ENCODE results near the gene C16orf86.

DNA sequence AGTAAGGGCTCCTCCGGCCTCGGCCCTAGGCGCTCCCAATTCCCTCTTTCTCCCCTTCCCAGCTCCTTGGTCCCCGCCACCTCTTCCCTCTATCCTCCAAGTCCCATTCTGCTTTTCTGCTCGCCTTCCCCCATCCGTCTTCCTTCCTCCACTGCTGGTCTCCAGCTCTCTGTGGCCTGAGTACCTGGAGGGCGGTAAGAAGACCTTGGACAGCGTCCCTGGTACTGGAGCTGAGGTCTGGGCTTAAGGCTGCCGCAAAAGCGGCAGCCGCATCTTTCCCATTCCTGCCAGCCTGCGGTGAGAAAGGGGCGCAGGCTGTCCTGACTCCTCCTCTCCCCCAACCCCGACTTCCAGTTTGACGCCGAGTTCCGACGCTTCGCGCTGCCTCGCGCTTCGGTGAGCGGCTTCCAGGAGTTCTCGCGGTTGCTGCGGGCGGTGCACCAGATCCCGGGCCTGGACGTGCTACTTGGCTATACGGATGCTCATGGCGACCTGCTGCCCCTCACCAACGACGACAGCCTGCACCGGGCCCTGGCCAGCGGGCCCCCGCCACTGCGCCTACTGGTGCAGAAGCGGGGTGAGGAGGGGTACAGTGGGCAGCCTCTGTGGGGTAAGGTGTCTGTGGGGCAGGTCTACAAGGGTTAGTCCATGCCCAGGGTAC, 5.4 kb upstream of the C16orf86 start:
- TF ChIP-seq GATA2 (IDR thresholded peaks at IDR 0.05; ENCODE audit: low read depth, low read length) (no peak), GATA3 (IDR thresholded peaks at IDR 0.05; ENCODE audit: low read depth, low read length) (no peak)

Data from SH-SY5Y (cell line).